HepG2 (cell line): ENCODE measurements around the gene DQX1. TPM values are rescaled to one million over a fixed set of nuclear protein-coding genes. Genes with fewer than 3 reads are reported as not detected.
A peak's percentile ranks its signal among the peaks of the same experiment; 100 is the strongest.

Experiments used
- CEBPB ChIP-seq: IDR thresholded peaks from 2 replicates; pipeline ENCODE4 v1.6.1; 2011; ENCODE audit warnings: low read depth, low read length, improper control_type of control experiment, borderline replicate concordance
- ELF1 ChIP-seq: sonication (generic); formaldehyde crosslinking; IDR thresholded peaks from 2 replicates; pipeline ENCODE4 v1.4.0; 2020; ENCODE audit warnings: missing genetic modification reagents
- FOXP1 ChIP-seq, 2 experiments: fragments of 450-650 bp in 1 of 2; IDR thresholded peaks; 2 replicates each; pipeline ENCODE4 v1.6.1; 2017 to 2018; ENCODE audit warnings: antibody characterized with exemption in 1 of 2
- FOXP4 ChIP-seq: sonication (generic); formaldehyde crosslinking; IDR thresholded peaks from 2 replicates; pipeline ENCODE4 v1.4.0; 2020; ENCODE audit warnings: missing genetic modification reagents
- HDAC1 ChIP-seq: sonication (generic); formaldehyde crosslinking; IDR thresholded peaks from 2 replicates; pipeline ENCODE4 v1.5.1; 2020; ENCODE audit warnings: mild to moderate bottlenecking, missing genetic modification reagents
- KDM3A ChIP-seq: IDR thresholded peaks from 2 replicates; pipeline ENCODE4 v1.6.1; 2018; ENCODE audit warnings: low read depth, missing compliant biosample characterization
- MAFG ChIP-seq: sonication (generic); formaldehyde crosslinking; IDR thresholded peaks from 2 replicates; pipeline ENCODE4 v1.5.1; 2020; ENCODE audit warnings: mild to moderate bottlenecking, missing genetic modification reagents
- POGZ ChIP-seq: sonication (generic); formaldehyde crosslinking; IDR thresholded peaks from 2 replicates; pipeline ENCODE4 v1.4.0; 2020; ENCODE audit warnings: mild to moderate bottlenecking, missing genetic modification reagents
- SIN3B ChIP-seq: fragments of 150-350 bp; IDR thresholded peaks from 2 replicates; pipeline ENCODE4 v1.6.1; 2014; ENCODE audit warnings: low read length
- SP4 ChIP-seq: sonication (generic); formaldehyde crosslinking; IDR thresholded peaks from 2 replicates; pipeline ENCODE4 v1.8.1; 2023; ENCODE audit warnings: mild to moderate bottlenecking, missing genetic modification reagents
- SRSF9 ChIP-seq: fragments of 200-400 bp; formaldehyde crosslinking; IDR thresholded peaks from 2 replicates; pipeline ENCODE4 v1.6.1; 2018; ENCODE audit warnings: borderline replicate concordance, mild to moderate bottlenecking, low read depth, low read length; ENCODE audit not compliant: insufficient read depth, poor library complexity, severe bottlenecking
- ZBTB3 ChIP-seq: sonication (generic); formaldehyde crosslinking; IDR thresholded peaks from 2 replicates; pipeline ENCODE4 v1.4.0; 2020; ENCODE audit warnings: low read depth, mild to moderate bottlenecking, moderate library complexity, missing genetic modification reagents, borderline replicate concordance
- ZKSCAN1 ChIP-seq: fragments of 150-350 bp; IDR thresholded peaks from 2 replicates; pipeline ENCODE4 v1.6.1; 2014; ENCODE audit warnings: low read length
- ZNF142 ChIP-seq: sonication (generic); formaldehyde crosslinking; IDR thresholded peaks from 2 replicates; pipeline ENCODE4 v1.4.0; 2020; ENCODE audit warnings: missing genetic modification reagents
- ZNF263 ChIP-seq: sonication (generic); formaldehyde crosslinking; IDR thresholded peaks from 2 replicates; pipeline ENCODE4 v1.4.0; 2020; ENCODE audit warnings: missing genetic modification reagents
- ZNF382 ChIP-seq: sonication (generic); formaldehyde crosslinking; IDR thresholded peaks from 2 replicates; pipeline ENCODE4 v1.5.0; 2020; ENCODE audit warnings: missing genetic modification reagents, mild to moderate bottlenecking, borderline replicate concordance
- ZNF709 ChIP-seq: sonication (generic); formaldehyde crosslinking; IDR thresholded peaks from 2 replicates; pipeline ENCODE4 v1.5.0; 2020; ENCODE audit warnings: mild to moderate bottlenecking, missing genetic modification reagents
- ZNF883 ChIP-seq: sonication (generic); formaldehyde crosslinking; IDR thresholded peaks from 2 replicates; pipeline ENCODE4 v1.5.1; 2020; ENCODE audit warnings: mild to moderate bottlenecking, missing genetic modification reagents; ENCODE audit errors: not compliant biosample characterization
- ZSCAN12 ChIP-seq: sonication (generic); formaldehyde crosslinking; IDR thresholded peaks from 2 replicates; pipeline ENCODE4 v1.9.0; 2021; ENCODE audit warnings: mild to moderate bottlenecking, missing genetic modification reagents
- polyA plus RNA-seq, 8 experiments: library from polyadenylated mRNA; depleted of rRNA in 3 of 8; stranded (reverse) in 7 of 8; unstranded in 1 of 8; fragments of >200 nt; fragmentation: Illumina TruSeq in 4 of 8; extraction: Trizol in 4 of 8; gene quantifications; 2 replicates each; pipeline versions ENCODE4 v1.2.1 to v1.2.3, GENCODE V29; 2011 to 2016; ENCODE audit warnings: low read depth in 4 of 8, missing spikeins in 1 of 8, mixed read lengths in 1 of 8; ENCODE audit not compliant: insufficient read depth in 1 of 8
- total RNA-seq, 5 experiments: library from RNA; depleted of rRNA; stranded (reverse); fragments of >200 nt; fragmentation: Illumina TruSeq; extraction: Trizol; gene quantifications; 2 replicates each; pipeline ENCODE4 v1.2.3, GENCODE V29; 2016; ENCODE audit warnings: low read depth in 1 of 5
- TF ChIP-seq, protein P1 (sequence below): sonication (generic); formaldehyde crosslinking; IDR thresholded peaks from 2 replicates; pipeline ENCODE4 v1.8.1; 2022; ENCODE audit warnings: mild to moderate bottlenecking, missing genetic modification reagents

The DQX1 gene
- total and polyA plus RNA-seq, 2 of the 13 experiments (the other 11 are each of a cell fraction or from before 2014, with no cell fraction given): 27.6 to 89.8 TPM

- TF ChIP-seq FOXP1 (IDR thresholded peaks at IDR 0.05) (no peak), FOXP1 (CRISPR knock-in tag; IDR thresholded peaks at IDR 0.05) (peak; percentile 56; the same call in 1 of the 2 replicates), FOXP4 (CRISPR knock-in tag) (no peak), POGZ (CRISPR knock-in tag) (no peak), ZNF263 (peak; percentile 94), CEBPB (no peak), MAFG (CRISPR knock-in tag) (no peak), ZKSCAN1 (no peak; the same call in 1 of the 2 replicates), ZNF142 (CRISPR knock-in tag) (no peak; the same call in 1 of the 2 replicates), ZSCAN12 (no peak), SP4 (peak; percentile 57), ZNF382 (no peak), SRSF9 (no peak), ZNF709 (CRISPR knock-in tag) (no peak), ZBTB3 (CRISPR knock-in tag) (no peak; the same call in 1 of the 2 replicates), SIN3B (no peak), HDAC1 (CRISPR knock-in tag) (peak; percentile 83), ELF1 (CRISPR knock-in tag) (no peak), KDM3A (CRISPR knock-in tag) (0 out of 2 replicates have a peak, but pooled peaks have one; percentile 14), ZNF883 (no peak)
- TF ChIP-seq, protein P1, sequence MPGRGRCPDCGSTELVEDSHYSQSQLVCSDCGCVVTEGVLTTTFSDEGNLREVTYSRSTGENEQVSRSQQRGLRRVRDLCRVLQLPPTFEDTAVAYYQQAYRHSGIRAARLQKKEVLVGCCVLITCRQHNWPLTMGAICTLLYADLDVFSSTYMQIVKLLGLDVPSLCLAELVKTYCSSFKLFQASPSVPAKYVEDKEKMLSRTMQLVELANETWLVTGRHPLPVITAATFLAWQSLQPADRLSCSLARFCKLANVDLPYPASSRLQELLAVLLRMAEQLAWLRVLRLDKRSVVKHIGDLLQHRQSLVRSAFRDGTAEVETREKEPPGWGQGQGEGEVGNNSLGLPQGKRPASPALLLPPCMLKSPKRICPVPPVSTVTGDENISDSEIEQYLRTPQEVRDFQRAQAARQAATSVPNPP (CRISPR knock-in tag): no peak
Observed at GRCh38 chr2:74502147-74502719, 23.8 kb downstream of the DQX1 start (continued).
